Sigmoid colon (tissue), 3 donors: ENCODE data around the gene DGKI.

ENCODE experiments used
- POLR2A ChIP-seq, 2 donors: fragments of 450-650 bp; IDR thresholded peaks; one replicate each; pipeline ENCODE4 v1.6.1; 2016; ENCODE audit warnings: antibody characterized with exemption in 2 of 2, mild to moderate bottlenecking in 2 of 2, moderate library complexity in 2 of 2
- TF ChIP-seq, protein P1 (sequence below), 4 experiments: fragments of 450-650 bp in 3 of 4; fragments of 200-600 bp in 1 of 4; IDR thresholded peaks; one replicate each; pipeline ENCODE4 v1.5.1; 2016 to 2019; ENCODE audit warnings: antibody characterized with exemption in 4 of 4, mild to moderate bottlenecking in 3 of 4, moderate library complexity in 2 of 4

DNA sequence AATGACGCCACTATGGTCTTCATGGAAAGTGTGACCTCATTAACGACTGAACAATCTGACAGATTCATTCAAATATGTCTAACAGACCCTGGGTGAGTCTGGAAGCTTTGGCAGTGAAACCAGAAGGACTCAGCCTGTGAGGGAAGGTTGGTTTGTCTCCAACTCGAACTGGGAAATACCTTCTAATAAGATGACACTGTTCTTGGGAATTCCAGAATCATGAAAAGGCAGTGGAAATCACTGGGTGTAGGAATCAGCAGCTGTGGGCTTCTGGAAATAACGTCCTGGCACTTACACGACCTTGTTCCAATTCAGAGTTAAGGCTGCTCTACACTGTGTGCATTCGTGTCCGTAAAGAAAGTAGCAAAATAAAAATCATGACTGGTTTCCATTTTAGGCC, 75.1 kb downstream of the DGKI start:
- TF ChIP-seq POLR2A (IDR thresholded peaks at IDR 0.05): no peak
- TF ChIP-seq, protein P1, sequence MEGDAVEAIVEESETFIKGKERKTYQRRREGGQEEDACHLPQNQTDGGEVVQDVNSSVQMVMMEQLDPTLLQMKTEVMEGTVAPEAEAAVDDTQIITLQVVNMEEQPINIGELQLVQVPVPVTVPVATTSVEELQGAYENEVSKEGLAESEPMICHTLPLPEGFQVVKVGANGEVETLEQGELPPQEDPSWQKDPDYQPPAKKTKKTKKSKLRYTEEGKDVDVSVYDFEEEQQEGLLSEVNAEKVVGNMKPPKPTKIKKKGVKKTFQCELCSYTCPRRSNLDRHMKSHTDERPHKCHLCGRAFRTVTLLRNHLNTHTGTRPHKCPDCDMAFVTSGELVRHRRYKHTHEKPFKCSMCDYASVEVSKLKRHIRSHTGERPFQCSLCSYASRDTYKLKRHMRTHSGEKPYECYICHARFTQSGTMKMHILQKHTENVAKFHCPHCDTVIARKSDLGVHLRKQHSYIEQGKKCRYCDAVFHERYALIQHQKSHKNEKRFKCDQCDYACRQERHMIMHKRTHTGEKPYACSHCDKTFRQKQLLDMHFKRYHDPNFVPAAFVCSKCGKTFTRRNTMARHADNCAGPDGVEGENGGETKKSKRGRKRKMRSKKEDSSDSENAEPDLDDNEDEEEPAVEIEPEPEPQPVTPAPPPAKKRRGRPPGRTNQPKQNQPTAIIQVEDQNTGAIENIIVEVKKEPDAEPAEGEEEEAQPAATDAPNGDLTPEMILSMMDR (IDR thresholded peaks at IDR 0.05): no peak
